Measurements from ENCODE around the gene USP17L28.
"Not testable (repeated sequence)": the region's sequence is repeated elsewhere in the genome, so short reads cannot be mapped to it uniquely, and the experiment has no call there.

The USP17L28 gene

DNA sequence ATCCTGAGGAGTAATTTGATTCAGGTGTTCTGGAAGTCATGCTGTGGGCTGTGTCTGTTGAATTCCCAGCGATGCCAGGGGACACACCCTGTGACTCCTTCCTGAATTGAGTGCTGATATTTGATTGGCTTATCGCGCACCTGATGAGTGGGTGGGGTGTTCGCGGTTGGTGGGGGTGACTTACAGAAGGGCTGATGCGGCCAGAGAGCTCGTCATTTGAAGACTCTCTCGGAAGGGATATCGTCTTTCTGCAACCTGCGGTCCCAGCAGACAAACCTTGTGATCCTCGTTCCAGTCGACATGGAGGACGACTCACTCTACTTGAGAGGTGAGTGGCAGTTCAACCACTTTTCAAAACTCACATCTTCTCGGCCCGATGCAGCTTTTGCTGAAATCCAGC is 14.3 kb upstream of the USP17L28 start, which contains the start of gene USP17L26:
Gene USP17L26, plus strand, starts transcription at position 301 of the 400 bp plus-strand sequence. Its CDS starts 0 bp downstream, at position 301.
- H3K14ac ChIP-seq (ENCODE audit: low read length); H3K79me1 ChIP-seq (ENCODE audit: low read length); H2AFZ ChIP-seq (ENCODE audit: insufficient read depth, low read length, poor library complexity); H4K8ac ChIP-seq (ENCODE audit: low read depth, low read length); H3K4me1 ChIP-seq (ENCODE audit: control insufficient read depth in 1 of 2, insufficient read depth in 2 of 2, low read length in 2 of 2); H3K4ac ChIP-seq (ENCODE audit: low read depth, low read length); H3K4me3 ChIP-seq (ENCODE audit: low read depth, low read length); H3K9me3 ChIP-seq (ENCODE audit: insufficient read depth, low read depth, low read length); H3K23ac ChIP-seq (ENCODE audit: low read length); H2AK5ac ChIP-seq (ENCODE audit: low read length); DNase-seq; H3K18ac ChIP-seq (ENCODE audit: low read length); H3K27me3 ChIP-seq (ENCODE audit: insufficient read depth, low read length); H3K36me3 ChIP-seq (ENCODE audit: control insufficient read depth in 1 of 2, insufficient read depth in 2 of 2, low read length in 2 of 2); H2BK5ac ChIP-seq (ENCODE audit: low read depth, low read length, poor library complexity); H2BK120ac ChIP-seq (ENCODE audit: insufficient read depth, low read length, poor library complexity); H2BK12ac ChIP-seq (ENCODE audit: low read length); H3K27ac ChIP-seq (ENCODE audit: low read depth, low read length); H3K4me2 ChIP-seq (ENCODE audit: low read length); H3K9ac ChIP-seq (ENCODE audit: low read length); H3K79me2 ChIP-seq (ENCODE audit: control insufficient read depth, insufficient read depth, low read length, poor library complexity); H4K91ac ChIP-seq (ENCODE audit: low read depth, low read length); H4K12ac ChIP-seq (ENCODE audit: low read depth, low read length): not testable (repeated sequence)
- WGBS (ENCODE audit: extremely low coverage, insufficient coverage, insufficient read length) = no CpG with 5 or more reads among the region's 15 CpGs

DNA sequence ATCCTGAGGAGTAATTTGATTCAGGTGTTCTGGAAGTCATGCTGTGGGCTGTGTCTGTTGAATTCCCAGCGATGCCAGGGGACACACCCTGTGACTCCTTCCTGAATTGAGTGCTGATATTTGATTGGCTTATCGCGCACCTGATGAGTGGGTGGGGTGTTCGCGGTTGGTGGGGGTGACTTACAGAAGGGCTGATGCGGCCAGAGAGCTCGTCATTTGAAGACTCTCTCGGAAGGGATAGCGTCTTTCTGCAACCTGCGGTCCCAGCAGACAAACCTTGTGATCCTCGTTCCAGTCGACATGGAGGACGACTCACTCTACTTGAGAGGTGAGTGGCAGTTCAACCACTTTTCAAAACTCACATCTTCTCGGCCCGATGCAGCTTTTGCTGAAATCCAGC is 9.6 kb upstream of the USP17L28 start, which contains the start of gene USP17L5:
Gene USP17L5, plus strand, starts transcription at position 301 of the 400 bp plus-strand sequence. Its CDS starts 0 bp downstream, at position 301.
- not testable (repeated sequence) for H3K9me3 ChIP-seq (ENCODE audit: insufficient read depth, low read depth, low read length); H2AK5ac ChIP-seq (ENCODE audit: low read length); H2BK12ac ChIP-seq (ENCODE audit: low read length); H4K91ac ChIP-seq (ENCODE audit: low read depth, low read length); H2BK5ac ChIP-seq (ENCODE audit: low read depth, low read length, poor library complexity); H3K79me1 ChIP-seq (ENCODE audit: low read length); DNase-seq; H4K8ac ChIP-seq (ENCODE audit: low read depth, low read length); H3K14ac ChIP-seq (ENCODE audit: low read length); H3K27me3 ChIP-seq (ENCODE audit: insufficient read depth, low read length); H3K18ac ChIP-seq (ENCODE audit: low read length); H3K4me1 ChIP-seq (ENCODE audit: control insufficient read depth in 1 of 2, insufficient read depth in 2 of 2, low read length in 2 of 2); H3K9ac ChIP-seq (ENCODE audit: low read length); H3K4me2 ChIP-seq (ENCODE audit: low read length); H3K36me3 ChIP-seq (ENCODE audit: control insufficient read depth in 1 of 2, insufficient read depth in 2 of 2, low read length in 2 of 2); H4K12ac ChIP-seq (ENCODE audit: low read depth, low read length); H3K4ac ChIP-seq (ENCODE audit: low read depth, low read length); H3K4me3 ChIP-seq (ENCODE audit: low read depth, low read length); H2AFZ ChIP-seq (ENCODE audit: insufficient read depth, low read length, poor library complexity); H3K27ac ChIP-seq (ENCODE audit: low read depth, low read length); H2BK120ac ChIP-seq (ENCODE audit: insufficient read depth, low read length, poor library complexity); H3K79me2 ChIP-seq (ENCODE audit: control insufficient read depth, insufficient read depth, low read length, poor library complexity); H3K23ac ChIP-seq (ENCODE audit: low read length)
- WGBS (ENCODE audit: extremely low coverage, insufficient coverage, insufficient read length) = no CpG with 5 or more reads among the region's 15 CpGs

DNA sequence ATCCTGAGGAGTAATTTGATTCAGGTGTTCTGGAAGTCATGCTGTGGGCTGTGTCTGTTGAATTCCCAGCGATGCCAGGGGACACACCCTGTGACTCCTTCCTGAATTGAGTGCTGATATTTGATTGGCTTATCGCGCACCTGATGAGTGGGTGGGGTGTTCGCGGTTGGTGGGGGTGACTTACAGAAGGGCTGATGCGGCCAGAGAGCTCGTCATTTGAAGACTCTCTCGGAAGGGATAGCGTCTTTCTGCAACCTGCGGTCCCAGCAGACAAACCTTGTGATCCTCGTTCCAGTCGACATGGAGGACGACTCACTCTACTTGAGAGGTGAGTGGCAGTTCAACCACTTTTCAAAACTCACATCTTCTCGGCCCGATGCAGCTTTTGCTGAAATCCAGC is 4.8 kb upstream of the USP17L28 start, which contains the start of gene USP17L27:
Gene USP17L27, plus strand, starts transcription at position 301 of the 400 bp plus-strand sequence. Its CDS starts 0 bp downstream, at position 301.
- no CpG with 5 or more reads among the region's 15 CpGs for WGBS (ENCODE audit: extremely low coverage, insufficient coverage, insufficient read length)
- H3K4me3 ChIP-seq (ENCODE audit: low read depth, low read length); H4K91ac ChIP-seq (ENCODE audit: low read depth, low read length); H3K79me1 ChIP-seq (ENCODE audit: low read length); H3K18ac ChIP-seq (ENCODE audit: low read length); H3K27ac ChIP-seq (ENCODE audit: low read depth, low read length); DNase-seq; H2BK120ac ChIP-seq (ENCODE audit: insufficient read depth, low read length, poor library complexity); H3K36me3 ChIP-seq (ENCODE audit: control insufficient read depth in 1 of 2, insufficient read depth in 2 of 2, low read length in 2 of 2); H4K12ac ChIP-seq (ENCODE audit: low read depth, low read length); H2BK5ac ChIP-seq (ENCODE audit: low read depth, low read length, poor library complexity); H4K8ac ChIP-seq (ENCODE audit: low read depth, low read length); H2AFZ ChIP-seq (ENCODE audit: insufficient read depth, low read length, poor library complexity); H2AK5ac ChIP-seq (ENCODE audit: low read length); H3K4me2 ChIP-seq (ENCODE audit: low read length); H2BK12ac ChIP-seq (ENCODE audit: low read length); H3K4ac ChIP-seq (ENCODE audit: low read depth, low read length); H3K9me3 ChIP-seq (ENCODE audit: insufficient read depth, low read depth, low read length); H3K9ac ChIP-seq (ENCODE audit: low read length); H3K14ac ChIP-seq (ENCODE audit: low read length); H3K79me2 ChIP-seq (ENCODE audit: control insufficient read depth, insufficient read depth, low read length, poor library complexity); H3K4me1 ChIP-seq (ENCODE audit: control insufficient read depth in 1 of 2, insufficient read depth in 2 of 2, low read length in 2 of 2); H3K23ac ChIP-seq (ENCODE audit: low read length); H3K27me3 ChIP-seq (ENCODE audit: insufficient read depth, low read length): not testable (repeated sequence)

DNA sequence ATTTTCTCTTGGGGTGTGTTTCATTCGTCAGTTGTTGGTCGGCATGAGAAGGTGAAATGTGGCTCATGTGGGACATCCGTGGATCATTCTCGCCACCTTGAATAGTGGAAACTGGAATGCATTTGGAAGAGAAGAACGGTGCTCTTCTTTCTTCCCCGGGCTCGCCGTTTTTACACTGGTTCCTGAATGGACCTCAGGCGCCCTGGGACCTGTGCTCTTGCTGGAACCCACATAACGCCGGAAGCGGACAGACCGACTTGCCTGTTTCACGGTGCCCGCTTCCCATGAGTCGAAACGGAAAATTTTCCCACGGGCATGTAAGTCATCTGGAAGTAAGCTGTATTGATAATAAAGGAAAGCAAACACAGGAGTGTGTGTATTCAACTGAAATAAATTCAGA is 2.2 kb downstream of the USP17L28 start:
- H2AK5ac ChIP-seq (ENCODE audit: low read length); H2AFZ ChIP-seq (ENCODE audit: insufficient read depth, low read length, poor library complexity); H3K4me3 ChIP-seq (ENCODE audit: low read depth, low read length); H3K23ac ChIP-seq (ENCODE audit: low read length); H2BK12ac ChIP-seq (ENCODE audit: low read length); H3K9me3 ChIP-seq (ENCODE audit: insufficient read depth, low read depth, low read length); H3K27me3 ChIP-seq (ENCODE audit: insufficient read depth, low read length); H3K27ac ChIP-seq (ENCODE audit: low read depth, low read length); H3K4me2 ChIP-seq (ENCODE audit: low read length); H3K18ac ChIP-seq (ENCODE audit: low read length); H4K8ac ChIP-seq (ENCODE audit: low read depth, low read length); H3K4ac ChIP-seq (ENCODE audit: low read depth, low read length); H3K79me1 ChIP-seq (ENCODE audit: low read length); H3K79me2 ChIP-seq (ENCODE audit: control insufficient read depth, insufficient read depth, low read length, poor library complexity); H3K36me3 ChIP-seq (ENCODE audit: control insufficient read depth in 1 of 2, insufficient read depth in 2 of 2, low read length in 2 of 2); H3K14ac ChIP-seq (ENCODE audit: low read length); H4K91ac ChIP-seq (ENCODE audit: low read depth, low read length); DNase-seq; H2BK120ac ChIP-seq (ENCODE audit: insufficient read depth, low read length, poor library complexity); H3K9ac ChIP-seq (ENCODE audit: low read length); H4K12ac ChIP-seq (ENCODE audit: low read depth, low read length); H3K4me1 ChIP-seq (ENCODE audit: control insufficient read depth in 1 of 2, insufficient read depth in 2 of 2, low read length in 2 of 2); H2BK5ac ChIP-seq (ENCODE audit: low read depth, low read length, poor library complexity): not testable (repeated sequence)
- no CpG with 5 or more reads among the region's 18 CpGs for WGBS (ENCODE audit: extremely low coverage, insufficient coverage, insufficient read length)
